Dermis blood vessel endothelial cell (primary cell): ENCODE measurements around the gene MDFI. TPM values are rescaled to one million over a fixed set of nuclear protein-coding genes. Genes with fewer than 3 reads are reported as not detected.
"Not testable (repeated sequence)": the region's sequence is repeated elsewhere in the genome, so short reads cannot be mapped to it uniquely, and the experiment has no call there.

Source experiments
- DNase-seq: peaks from one replicate; pipeline ENCODE4 v3.0.0; 2010
- total RNA-seq: library from RNA; depleted of rRNA; stranded (reverse); fragments of >200 nt; gene quantifications from 2 replicates; pipeline ENCODE4 v1.2.3, GENCODE V29; 2014

The MDFI gene
- total RNA-seq, 1 donor from 2014 or later: 34.0 TPM

DNA sequence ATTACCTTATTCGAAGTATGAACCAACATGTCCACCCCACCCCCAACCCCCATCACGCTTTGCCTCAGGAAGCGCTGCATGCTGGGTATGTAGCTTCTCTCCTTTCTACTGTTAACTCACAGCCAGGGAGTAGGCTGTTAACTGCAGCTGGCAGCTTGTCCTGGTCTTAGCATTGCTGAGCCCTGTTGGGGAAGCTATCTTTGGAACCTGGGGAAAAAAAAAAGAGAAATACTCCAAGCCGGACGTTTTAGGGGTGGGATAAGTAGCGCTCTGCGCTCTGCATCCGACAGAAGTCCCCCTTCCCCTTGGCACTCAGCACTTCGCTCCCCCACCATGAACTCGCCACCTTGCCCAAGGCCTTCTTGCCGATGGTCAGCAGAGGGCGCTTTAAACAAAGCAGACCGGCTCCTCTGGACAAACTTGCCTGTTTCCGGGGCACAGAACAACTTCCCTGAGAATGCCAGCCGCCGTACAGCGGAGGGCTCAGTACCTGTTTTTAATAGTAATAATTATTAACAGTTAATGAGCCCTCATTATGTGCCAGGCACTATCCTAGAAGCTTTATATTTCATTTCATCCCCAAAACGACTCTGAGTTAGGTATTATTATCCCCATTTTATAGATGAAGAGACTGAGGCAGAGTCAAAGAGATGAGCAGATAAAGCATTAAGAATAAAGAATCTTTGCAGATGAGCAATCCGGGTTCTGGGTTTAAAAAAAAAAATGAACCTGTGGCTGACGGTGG, 35.2 kb upstream of the MDFI start:
- peak; percentile 91 for DNase-seq

DNA sequence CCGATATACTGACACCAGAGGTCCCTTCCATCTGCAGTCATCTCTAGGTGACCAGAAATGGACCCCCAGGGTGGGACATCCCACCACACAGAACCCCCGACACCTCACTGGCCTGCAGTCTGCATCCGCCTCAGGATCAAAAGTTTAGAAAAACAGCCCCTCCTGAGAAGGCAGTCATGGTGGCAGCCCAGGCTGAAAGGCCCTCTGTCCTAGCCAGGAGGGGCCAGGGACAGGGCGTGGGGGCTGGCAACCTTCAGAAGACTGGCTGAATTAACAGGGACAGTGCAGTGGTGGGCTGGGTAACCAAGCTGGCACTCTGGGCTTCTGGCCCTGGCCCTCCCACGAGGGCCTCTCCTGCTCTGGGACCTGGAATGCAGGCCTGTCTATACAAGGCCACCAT, 34.3 kb upstream of the MDFI start:
- no peak for DNase-seq

DNA sequence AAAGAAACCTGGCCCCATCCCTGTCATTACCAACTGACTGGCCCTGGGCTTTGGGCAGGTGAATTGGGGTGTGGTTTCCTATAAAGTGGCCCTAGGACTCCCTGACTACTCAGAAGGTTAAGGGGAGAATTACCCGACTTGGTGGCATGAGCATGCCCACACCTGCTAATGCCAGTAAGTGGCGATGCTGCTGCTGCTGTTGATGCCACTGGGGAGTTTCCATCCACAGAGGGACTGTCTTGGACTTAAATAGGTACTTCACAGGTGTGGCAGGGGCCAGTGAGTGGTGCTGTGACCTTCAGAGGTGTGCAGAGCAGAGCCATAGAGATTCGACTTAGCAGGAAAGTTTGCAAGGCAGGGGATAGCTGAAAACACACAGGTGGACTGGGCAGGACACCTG, 32.6 kb upstream of the MDFI start:
- DNase-seq: no peak

DNA sequence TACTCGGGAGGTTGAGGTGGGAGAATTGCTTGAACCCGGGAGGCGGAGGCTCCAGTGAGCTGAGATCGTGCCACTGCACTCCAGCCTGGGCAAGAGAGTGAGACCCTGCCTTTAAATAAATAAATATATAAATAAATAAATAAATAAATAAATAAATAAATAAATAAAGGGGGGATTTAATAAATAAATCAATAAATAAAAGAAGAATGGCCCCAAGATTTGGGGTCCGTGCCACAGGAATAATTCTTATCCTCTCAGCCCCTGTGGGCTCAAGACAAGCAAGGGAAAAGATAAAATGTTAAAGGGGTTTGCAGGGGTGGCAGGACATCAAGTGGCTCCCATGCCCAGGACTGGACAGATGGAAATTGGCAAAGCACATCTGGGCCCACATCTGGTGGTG, 31.2 kb upstream of the MDFI start:
- no peak for DNase-seq

DNA sequence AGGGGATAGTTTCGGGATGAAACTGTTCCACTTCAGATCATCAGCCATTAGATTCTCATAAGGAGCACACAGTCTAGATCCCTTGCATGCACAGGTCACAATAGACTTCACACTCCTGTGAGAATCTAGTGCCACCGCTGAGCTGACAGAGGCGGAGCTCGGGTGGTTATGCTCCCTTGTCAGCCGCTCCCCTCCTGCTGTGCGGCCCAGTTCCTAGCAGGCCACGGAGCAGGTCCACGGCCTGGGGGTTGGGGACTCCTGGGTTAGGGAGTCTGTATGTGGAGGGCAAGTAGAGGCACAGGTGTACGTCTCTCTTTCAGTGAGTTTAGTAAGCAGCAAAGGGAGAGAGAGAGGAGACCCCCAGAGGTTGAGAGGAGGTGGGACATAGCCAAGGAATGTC, 30.5 kb upstream of the MDFI start:
- no peak for DNase-seq

DNA sequence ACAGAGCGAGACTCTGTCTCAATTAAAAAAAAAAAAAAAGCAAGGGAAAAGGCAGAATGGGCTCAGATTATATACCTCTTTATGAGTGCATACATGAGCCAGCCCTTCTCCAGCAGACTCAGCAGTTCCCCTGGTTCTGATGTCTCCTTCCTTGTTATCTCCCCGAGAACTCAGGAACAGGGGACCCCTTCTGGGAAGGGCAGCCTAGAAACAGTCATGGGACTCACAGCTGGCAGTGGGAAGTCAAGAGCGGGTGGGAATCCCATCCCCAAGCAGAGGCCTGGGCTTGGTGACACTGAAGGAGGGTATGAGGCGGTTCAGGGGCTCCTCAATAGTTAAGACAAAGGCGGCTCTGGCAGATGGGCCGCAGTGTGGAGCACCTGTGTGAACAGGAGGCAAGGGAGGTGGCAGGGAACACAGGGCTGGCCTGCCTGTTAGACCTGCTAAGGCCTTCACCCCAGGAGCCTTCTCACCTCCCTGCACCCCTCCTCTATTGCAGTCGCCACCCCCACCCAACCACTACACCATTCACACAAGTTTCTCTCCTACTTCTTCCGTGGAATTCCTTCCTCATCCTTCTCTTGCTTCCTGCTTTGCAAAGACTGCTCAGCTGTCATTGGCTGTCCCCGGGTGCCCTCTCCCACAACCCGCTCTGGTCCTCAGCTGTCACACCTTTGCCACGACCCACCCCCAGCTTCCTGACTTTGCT, 29.7 kb upstream of the MDFI start:
- no peak for DNase-seq

DNA sequence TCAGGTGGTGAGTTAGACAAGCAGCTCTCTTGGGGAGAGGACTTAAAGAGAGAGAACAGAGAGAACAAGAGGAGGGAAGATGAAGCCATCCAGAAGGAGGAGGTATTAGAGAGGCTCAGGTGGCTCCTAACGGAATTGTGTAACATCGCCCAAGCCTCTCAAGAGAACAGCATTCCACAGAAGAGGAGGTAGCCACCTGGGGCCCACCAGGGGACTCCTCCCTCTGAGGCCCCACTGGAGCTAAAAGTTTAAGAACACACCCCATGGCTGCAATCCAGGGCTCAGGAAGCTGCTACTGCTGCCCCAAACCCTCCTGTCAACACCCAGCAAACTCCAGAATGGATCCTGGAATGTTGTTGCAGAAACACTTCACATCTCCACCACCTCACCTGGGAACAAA, 23.6 kb upstream of the MDFI start:
- DNase-seq: no peak

DNA sequence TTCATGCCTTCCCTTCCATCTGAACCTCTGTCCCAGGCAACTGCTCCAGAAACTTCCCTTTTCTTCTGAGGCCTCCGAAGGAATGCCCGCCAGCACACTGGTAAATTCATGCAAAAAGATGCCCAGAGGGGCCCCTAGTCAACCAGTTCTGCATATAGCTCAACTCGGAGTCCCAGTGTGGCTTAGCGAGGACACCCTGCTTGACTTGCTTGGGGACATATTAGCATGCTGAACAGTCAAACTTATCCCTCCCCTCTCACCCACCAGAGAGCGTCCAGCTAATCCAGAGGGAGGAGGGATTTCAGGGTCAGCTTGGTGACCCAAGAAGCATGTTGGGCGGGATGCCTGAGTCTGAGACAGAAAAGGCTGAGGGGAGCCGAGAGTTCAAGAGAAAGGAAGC, 23.0 kb upstream of the MDFI start:
- DNase-seq: no peak

DNA sequence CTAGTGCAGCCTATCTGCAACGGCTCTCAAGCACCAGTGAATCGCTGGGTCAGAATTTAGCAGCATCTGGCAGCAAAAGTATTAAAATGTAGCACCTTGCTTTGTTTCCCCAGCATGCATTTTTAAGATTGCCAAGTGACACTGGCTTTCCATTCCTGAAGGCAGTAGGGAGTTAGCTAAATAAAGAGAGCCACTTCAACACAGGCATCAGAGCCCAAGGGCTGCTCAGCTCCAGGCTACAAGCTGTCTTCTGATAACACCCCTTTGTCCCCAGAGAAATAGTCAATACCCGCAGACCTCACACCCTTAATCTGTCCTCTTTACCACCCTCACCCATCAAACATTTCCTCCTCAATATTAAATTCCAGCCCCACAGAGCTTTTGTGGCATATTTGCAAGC, 19.7 kb upstream of the MDFI start:
- no peak for DNase-seq

DNA sequence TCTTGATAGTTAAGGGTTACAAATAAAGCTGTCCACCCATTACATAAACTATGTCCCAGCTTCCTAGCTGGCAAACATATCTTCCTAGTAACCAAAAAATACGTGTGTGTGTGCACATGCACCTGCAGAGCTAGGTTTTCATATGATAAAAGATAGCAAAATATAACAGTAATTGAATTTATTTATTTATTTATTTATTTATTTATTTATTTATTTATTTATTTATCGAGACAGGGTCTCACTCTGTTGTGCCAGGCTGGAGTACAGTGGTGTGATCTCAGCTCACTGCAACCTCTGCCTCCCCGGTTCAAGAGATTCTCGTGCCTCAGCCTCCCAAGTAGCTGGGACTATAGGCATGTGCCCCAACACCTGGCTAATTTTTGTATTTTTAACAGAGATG, 19.1 kb upstream of the MDFI start:
- not testable (repeated sequence) for DNase-seq

DNA sequence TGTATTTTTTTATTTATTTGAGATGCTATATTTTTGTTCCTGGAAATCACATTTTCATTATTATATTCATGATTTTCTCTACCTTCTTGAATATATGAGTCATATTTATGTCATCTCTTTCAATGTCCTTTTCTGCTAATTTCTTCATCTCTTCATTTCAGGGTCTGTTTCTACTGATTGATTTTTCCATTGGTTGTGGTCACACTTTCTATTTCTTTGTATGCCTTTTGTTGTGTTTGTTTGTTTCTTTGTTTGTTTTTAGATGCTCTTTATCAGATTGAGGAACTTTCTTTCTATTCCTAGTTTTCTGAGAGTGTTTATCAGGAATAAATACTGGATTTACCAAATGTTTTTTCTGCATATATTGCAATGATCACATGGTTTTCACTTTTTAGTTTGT, 16.9 kb upstream of the MDFI start:
- no peak for DNase-seq

DNA sequence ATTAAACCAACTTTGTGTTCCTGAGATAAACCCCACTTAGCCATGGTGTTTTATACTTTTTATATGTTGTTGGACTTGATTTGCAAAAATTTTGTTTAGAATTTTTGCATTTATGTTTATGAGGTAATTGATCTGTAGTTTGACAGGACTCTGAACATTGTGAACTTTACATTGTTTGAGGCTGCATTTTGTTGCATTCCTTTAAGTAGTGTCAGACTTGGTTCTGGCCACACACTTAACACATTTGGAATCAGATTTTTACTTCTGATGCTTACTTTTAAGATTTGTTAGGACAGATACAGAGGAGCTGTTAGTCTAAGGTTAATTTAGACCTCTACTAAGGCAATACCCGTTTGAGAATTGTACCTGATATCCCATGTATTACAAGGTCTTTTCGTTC, 16.5 kb upstream of the MDFI start:
- no peak for DNase-seq

DNA sequence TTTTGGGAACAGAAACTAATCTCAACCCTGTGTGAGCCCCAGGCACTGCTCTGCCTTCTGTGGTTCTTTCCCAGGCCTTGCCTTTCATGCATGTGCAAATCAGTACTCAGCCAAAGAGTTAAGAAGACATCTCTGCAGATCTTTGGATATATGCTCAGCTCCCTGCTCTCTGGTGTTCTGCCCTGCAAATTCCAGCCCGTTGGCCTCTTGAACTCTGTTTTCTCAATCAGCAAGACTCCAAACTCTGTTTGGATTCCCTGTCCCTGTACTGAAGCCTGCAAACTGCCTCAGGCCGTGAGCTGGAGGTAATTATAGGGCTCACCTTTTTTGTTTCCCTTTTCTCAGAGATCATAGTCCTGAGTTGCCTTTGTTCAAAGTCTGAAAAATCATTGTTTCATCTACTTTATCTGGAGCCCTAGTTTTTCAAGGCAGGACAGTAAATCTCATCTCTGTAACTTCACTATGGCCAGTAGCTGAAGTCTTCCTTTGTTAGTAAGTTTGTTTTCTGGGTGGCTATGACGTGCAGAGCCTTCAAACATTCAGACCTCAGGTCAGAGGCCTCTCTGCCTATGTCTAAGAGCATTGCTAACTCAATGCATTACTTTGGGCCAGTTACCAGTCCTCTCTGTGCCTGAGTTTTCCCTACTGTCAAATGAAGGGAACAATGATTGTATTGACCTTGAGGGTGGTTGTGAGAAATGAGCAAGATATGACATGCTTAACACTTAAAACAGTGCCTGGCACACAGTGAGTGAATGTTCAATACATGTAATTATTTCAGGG, 15.9 kb upstream of the MDFI start:
- DNase-seq: no peak

DNA sequence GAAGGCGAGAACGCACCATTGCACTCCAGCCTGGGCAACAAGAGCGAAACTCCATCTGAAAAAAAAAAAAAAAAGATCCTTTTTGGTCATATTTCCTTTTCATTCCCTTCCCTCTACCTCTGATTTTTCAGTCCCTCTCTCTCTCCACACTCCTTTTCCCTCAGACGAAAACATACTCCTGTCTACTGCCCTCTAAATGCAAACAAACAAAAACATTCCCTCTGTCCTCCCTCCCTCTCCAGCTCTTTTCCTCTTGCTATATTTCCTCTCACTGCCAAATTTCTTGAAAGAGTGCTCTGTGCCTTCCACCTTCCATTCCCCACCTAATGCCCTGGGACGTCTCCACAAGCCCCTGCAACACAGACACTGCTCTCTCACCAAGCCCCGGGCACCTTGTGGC, 14.9 kb upstream of the MDFI start:
- DNase-seq: no peak

DNA sequence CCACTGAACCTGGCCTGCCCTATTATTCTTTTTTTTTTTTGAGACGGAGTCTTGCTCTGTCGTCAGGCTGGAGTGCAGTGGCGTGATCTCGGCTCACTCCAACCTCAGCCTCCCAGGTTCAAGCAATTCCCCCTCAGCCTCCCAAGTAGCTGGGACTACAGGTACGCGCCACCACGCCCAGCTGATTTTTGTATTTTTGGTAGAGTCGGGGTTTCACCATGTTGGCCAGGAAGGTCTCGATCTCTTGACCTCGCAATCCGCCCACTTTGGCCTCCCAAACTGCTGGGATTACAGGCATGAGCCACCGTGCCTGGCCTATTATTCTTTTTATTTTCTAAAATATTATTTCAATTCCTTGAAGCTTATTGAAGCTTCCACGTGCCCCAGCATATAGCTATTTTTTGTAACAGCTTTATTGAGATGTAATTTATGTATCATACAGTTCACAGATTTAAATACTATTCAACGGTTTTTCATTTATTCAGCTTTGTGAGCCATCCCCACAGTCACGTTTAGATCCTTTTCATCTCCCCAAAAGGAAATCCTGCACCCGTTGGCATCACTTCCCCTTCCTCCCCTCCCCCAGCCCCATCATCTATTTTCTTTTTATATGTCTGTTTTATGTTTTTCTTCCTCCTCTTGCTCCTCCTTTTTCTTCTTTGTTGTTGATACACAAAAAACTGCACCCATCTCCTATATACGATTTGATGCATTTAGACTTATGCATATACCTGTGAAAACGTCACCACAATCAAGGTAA, 13.5 kb upstream of the MDFI start:
- DNase-seq: no peak

DNA sequence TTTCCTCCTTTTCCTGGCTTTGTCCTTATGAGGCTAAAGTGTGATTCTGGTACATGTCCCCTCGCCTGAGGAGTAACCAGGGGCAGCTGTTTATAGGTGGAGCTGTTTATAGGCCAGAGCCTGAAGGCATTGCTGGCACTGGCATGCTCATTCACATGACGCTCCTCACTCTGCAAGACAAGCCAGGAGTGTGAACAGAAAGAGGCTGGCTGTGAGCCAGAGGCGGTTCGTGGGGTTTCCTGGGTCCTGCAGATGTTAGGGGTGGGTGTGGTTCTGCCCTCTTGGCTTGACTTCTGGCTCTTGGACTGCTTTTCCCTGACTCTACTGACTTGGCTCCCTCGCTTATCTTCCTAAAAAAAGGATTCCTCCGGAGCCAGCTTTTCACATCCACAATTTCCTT, 12.8 kb upstream of the MDFI start:
- no peak for DNase-seq

DNA sequence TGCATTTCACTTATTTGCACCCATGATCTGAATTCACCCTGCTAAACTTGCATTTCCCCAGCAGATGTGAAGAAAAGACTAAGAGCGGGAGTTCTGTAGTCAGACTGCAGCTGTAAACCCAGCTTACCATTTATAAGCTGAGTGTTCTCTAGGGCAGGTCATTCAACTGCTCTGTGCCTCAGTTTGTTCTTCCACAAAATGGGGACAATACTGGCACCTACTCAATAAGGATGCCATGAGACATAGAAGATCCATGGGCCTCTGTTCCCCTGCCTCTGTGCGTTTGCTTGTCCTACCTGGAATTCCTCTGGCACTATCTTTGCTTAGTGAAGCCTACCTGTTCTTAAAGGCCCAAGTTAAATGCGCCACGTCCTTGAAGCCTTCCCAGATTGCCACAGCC, 12.2 kb upstream of the MDFI start:
- no peak for DNase-seq

DNA sequence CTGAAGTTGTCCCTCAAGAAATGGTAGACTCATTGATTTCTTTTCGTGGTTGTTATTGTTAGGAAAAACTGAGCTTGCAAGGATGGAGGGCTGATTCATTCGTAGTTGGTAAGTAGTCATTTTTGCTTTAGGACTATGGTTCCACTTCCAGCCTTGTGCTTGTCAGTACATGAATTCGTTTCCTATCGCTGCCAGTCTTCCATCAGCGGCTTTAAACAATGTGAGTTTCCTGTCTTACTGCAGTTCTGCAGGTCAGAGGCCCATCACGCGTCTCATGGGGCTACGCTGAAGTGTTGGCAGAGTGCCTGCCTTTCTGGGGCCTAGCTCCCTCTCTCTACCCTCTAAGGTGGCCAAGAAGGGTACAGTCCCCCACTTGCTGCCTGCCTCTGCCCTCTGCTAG, 11.4 kb upstream of the MDFI start:
- peak; percentile 83 for DNase-seq

DNA sequence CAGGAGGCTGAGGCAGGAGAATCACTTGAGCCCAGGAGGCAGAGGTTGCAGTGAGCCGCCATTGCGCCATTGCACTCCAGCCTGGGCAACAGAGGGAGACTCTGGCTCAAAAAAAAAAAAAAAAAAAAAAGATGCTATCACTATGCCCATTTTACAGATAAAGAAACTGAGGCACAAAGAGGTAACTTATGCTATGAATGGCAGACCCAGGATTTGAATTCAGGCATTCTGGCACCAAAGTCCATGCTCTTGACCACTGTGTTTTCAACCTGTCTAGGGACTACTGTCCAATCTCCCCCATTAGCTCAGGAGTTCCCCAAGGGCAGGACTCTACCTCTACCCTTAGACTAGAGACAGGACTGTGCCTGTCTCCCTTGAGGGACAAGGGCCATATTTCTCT, 9.1 kb upstream of the MDFI start:
- no peak for DNase-seq

DNA sequence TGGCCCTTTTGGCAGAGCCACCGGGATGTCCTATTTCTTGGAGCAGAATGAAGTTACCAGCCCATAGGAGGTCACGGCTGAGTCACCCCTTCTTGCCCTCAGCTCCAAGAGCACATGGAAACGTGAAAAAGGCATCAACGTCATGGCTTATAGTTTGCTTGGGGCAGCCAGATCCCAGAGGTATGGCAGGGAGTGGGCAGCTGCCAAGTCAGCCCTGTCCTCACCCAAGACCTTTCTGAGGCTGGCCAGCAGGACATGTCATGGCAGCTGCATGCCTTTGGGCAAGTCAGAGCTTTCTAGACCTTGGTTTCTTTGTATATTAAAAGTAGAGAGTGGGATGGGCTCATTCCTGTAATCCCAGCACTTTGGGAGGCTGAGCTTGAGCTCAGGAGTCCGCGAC, 8.2 kb upstream of the MDFI start:
- no peak for DNase-seq

DNA sequence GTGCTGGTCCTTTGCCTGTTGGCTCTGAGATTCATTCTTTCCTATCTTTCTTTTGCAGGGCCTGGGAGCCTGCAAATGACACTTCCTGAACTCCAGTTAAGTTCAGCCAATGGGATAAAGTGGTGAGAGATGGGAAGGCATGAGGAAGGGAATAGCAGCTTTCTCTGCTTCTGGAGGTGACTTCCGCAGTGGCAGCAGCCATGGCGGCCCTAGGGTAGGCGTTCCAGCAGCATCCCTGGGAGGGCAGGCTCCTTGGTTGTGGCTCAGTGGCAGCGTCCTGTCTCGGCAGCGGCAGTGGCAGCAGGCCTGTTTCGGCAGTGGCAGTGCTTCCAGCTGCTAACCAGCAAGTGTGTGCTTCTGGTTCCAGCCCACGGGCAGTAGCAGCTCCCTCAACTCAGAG, 7.3 kb upstream of the MDFI start:
- no peak for DNase-seq

DNA sequence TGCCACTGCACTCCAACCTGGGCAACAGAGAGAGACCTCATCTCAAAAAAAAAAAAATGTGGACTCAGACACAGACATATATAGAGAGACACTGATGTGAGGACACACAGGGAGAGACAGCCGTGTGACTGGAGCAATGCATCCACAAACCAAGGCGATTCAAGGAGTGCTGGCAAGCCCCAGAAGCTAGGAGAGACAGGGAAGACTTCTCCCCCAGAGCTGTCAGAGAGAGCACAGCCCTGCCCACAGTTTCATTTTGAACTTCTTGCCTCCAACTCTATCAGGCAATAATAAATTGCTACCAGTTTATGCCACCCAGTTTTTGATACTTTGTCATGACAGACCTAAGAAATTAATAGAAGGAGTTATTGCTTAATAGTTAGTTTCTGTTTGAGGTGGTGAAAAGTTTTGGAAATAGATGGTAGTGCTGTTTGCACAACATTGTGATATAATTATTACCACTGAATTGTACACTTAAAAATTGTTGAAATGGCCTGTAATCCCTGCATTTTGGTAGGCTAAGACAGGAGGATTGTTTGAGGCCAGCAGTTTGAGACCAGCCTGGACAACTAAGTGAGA, 5.1 kb upstream of the MDFI start:
- no peak for DNase-seq

DNA sequence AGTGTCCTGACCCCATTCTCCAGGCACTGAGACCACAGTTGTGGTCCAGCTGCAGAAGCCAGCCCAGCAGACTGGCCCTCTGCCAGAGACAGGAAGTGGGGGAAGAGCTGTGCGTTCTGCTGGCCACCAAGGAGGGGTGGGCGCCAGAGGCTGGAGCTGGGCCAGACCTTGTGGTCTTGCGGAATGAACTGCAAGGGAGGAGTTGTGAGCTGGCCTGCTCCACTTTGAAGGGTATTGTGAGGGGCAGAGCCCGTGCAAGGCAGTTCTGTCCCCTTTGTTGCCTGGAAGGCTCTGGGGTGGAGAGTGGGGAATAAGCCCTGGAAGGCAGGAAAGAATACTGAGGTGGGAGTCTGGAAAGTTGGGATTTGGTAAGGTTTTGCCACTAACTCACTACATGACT, 3.6 kb upstream of the MDFI start:
- DNase-seq: peak; percentile 41
